Fibroblast of lung (primary cell): ENCODE data around the gene GCLM.

Experiments
- EZH2 ChIP-seq: IDR thresholded peaks from 2 replicates; pipeline ENCODE4 v1.5.1; 2012; ENCODE audit warnings: low read length, control low read depth, mild to moderate bottlenecking; ENCODE audit errors: missing control alignments
- TF ChIP-seq, protein P1 (sequence below), 2 donors: IDR thresholded peaks in 1 of 2; conservative IDR thresholded peaks in 1 of 2; 1 replicate in 1 of 2; 2 replicates in 1 of 2; pipeline ENCODE4 v1.5.1; 2011 to 2012; ENCODE audit warnings: low read length in 2 of 2, control low read depth in 1 of 2, inconsistent platforms in 1 of 2, low read depth in 1 of 2, mild to moderate bottlenecking in 1 of 2

DNA sequence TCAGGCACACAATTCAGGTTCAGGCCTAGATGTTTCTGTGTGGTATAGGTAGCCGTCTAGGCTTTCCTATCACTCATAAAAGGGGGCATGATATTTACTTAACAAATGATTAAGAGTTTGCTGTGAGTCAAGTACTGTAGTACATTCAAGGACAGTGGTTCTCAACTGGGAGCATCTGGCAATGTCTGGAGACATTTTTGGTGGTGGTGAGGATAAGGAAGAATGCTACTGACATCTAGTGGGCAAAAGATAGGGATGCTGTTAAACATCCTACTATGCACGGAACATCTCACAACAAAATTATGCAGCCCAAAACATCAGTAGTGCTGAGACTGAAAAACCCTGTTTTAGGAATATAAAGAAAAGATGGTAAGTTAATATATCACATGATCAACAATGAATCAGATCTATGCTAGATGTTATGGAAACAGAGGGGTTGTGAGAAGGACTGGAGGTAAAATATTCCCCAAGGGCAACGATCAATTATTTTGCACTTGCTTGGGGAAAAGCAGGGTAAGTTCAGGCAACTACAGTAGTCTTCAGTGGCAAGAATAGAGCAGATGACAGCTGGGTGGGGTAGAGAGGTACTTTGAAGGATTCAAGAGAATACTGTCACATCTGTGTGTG lies 35.1 kb downstream of the GCLM start:
- TF ChIP-seq, protein P1, sequence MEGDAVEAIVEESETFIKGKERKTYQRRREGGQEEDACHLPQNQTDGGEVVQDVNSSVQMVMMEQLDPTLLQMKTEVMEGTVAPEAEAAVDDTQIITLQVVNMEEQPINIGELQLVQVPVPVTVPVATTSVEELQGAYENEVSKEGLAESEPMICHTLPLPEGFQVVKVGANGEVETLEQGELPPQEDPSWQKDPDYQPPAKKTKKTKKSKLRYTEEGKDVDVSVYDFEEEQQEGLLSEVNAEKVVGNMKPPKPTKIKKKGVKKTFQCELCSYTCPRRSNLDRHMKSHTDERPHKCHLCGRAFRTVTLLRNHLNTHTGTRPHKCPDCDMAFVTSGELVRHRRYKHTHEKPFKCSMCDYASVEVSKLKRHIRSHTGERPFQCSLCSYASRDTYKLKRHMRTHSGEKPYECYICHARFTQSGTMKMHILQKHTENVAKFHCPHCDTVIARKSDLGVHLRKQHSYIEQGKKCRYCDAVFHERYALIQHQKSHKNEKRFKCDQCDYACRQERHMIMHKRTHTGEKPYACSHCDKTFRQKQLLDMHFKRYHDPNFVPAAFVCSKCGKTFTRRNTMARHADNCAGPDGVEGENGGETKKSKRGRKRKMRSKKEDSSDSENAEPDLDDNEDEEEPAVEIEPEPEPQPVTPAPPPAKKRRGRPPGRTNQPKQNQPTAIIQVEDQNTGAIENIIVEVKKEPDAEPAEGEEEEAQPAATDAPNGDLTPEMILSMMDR (conservative IDR thresholded peaks at IDR 0.05 in 1 of 2, IDR thresholded peaks at IDR 0.05 in 1 of 2; ENCODE audit: low read depth in 1 of 2, low read length in 2 of 2) = peak; percentile 54 to 61
- TF ChIP-seq EZH2 = no peak
